WTC11 (cell line): Measurements from ENCODE around the gene RSRP1.

ENCODE experiments used
- CREM ChIP-seq: sonication (generic); formaldehyde crosslinking; IDR thresholded peaks from 2 replicates; pipeline ENCODE4 v1.8.1; 2022; ENCODE audit warnings: mild to moderate bottlenecking, missing genetic modification reagents, moderate library complexity
- ESRRA ChIP-seq: sonication (generic); formaldehyde crosslinking; IDR thresholded peaks from 2 replicates; pipeline ENCODE4 v1.8.1; 2022; ENCODE audit warnings: mild to moderate bottlenecking, missing genetic modification reagents, borderline replicate concordance
- ETV6 ChIP-seq: sonication (generic); formaldehyde crosslinking; IDR thresholded peaks from 2 replicates; pipeline ENCODE4 v1.8.1; 2022; ENCODE audit warnings: mild to moderate bottlenecking, missing genetic modification reagents
- GTF2I ChIP-seq: fragments of 250-450 bp; sonication (Bioruptor Pico); conservative IDR thresholded peaks from 2 replicates; pipeline ENCODE4 v1.4.0; 2021; ENCODE audit warnings: mild to moderate bottlenecking
- JUN ChIP-seq: sonication (generic); formaldehyde crosslinking; IDR thresholded peaks from 2 replicates; pipeline ENCODE4 v1.8.0; 2023; ENCODE audit warnings: mild to moderate bottlenecking, missing genetic modification reagents
- NR3C1 ChIP-seq: sonication (generic); formaldehyde crosslinking; conservative IDR thresholded peaks from 2 replicates; pipeline ENCODE4 v1.8.1; 2023; ENCODE audit warnings: low read depth, mild to moderate bottlenecking, missing genetic modification reagents
- SMAD4 ChIP-seq: sonication (generic); formaldehyde crosslinking; IDR thresholded peaks from 2 replicates; pipeline ENCODE4 v1.8.0; 2022; ENCODE audit warnings: mild to moderate bottlenecking, missing genetic modification reagents
- SP1 ChIP-seq: sonication (generic); formaldehyde crosslinking; conservative IDR thresholded peaks from 2 replicates; pipeline ENCODE4 v1.8.1; 2022; ENCODE audit warnings: missing genetic modification reagents
- ZNF121 ChIP-seq: sonication (generic); formaldehyde crosslinking; IDR thresholded peaks from 2 replicates; pipeline ENCODE4 v1.8.0; 2023; ENCODE audit warnings: missing genetic modification reagents
- TF ChIP-seq, protein P1 (sequence below): fragments of 200-600 bp; IDR thresholded peaks from 2 replicates; pipeline ENCODE4 v1.8.0; 2022; ENCODE audit warnings: antibody characterized with exemption
- TF ChIP-seq, protein P2 (sequence below): sonication (generic); formaldehyde crosslinking; IDR thresholded peaks from 2 replicates; pipeline ENCODE4 v1.8.1; 2023; ENCODE audit warnings: mild to moderate bottlenecking, missing genetic modification reagents, moderate library complexity
- TF ChIP-seq, protein P3 (sequence below): sonication (generic); formaldehyde crosslinking; IDR thresholded peaks from 2 replicates; pipeline ENCODE4 v1.8.1; 2023; ENCODE audit warnings: mild to moderate bottlenecking, missing genetic modification reagents, borderline replicate concordance
- TF ChIP-seq, protein P4 (sequence below): sonication (generic); formaldehyde crosslinking; IDR thresholded peaks from 2 replicates; pipeline ENCODE4 v1.8.1; 2023; ENCODE audit warnings: mild to moderate bottlenecking, missing genetic modification reagents

DNA sequence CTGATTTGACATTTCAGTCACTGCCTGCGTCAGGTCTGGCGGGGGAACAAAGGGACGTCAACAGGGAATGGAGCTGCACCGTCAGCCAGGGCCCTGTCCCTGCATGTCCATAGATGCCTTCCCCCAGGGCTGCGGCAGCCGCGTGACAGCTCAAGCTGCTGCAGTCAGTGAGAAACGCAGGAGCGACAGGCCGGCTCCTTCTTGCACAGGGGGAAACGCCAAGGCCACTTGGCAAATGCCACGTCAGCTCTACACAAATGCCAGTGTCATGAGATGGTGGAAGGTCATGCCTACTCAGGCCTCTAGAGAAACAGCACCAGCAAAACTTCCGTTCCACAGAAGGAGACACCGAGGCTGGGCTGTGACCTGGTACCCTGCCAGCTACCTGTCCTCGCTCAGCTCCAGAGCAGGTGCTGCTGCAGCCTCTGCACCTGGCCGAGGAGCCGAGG is 52.7 kb downstream of the RSRP1 start:
- TF ChIP-seq JUN (CRISPR knock-in tag) (no peak), NR3C1 (no peak), ESRRA (CRISPR knock-in tag) (no peak), GTF2I (no peak), SP1 (CRISPR knock-in tag) (no peak), SMAD4 (CRISPR knock-in tag) (no peak), ETV6 (CRISPR knock-in tag) (no peak), CREM (CRISPR knock-in tag) (no peak), ZNF121 (CRISPR knock-in tag) (no peak)
- TF ChIP-seq, protein P1, sequence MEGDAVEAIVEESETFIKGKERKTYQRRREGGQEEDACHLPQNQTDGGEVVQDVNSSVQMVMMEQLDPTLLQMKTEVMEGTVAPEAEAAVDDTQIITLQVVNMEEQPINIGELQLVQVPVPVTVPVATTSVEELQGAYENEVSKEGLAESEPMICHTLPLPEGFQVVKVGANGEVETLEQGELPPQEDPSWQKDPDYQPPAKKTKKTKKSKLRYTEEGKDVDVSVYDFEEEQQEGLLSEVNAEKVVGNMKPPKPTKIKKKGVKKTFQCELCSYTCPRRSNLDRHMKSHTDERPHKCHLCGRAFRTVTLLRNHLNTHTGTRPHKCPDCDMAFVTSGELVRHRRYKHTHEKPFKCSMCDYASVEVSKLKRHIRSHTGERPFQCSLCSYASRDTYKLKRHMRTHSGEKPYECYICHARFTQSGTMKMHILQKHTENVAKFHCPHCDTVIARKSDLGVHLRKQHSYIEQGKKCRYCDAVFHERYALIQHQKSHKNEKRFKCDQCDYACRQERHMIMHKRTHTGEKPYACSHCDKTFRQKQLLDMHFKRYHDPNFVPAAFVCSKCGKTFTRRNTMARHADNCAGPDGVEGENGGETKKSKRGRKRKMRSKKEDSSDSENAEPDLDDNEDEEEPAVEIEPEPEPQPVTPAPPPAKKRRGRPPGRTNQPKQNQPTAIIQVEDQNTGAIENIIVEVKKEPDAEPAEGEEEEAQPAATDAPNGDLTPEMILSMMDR: no peak
- TF ChIP-seq, protein P2, sequence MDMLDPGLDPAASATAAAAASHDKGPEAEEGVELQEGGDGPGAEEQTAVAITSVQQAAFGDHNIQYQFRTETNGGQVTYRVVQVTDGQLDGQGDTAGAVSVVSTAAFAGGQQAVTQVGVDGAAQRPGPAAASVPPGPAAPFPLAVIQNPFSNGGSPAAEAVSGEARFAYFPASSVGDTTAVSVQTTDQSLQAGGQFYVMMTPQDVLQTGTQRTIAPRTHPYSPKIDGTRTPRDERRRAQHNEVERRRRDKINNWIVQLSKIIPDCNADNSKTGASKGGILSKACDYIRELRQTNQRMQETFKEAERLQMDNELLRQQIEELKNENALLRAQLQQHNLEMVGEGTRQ (CRISPR knock-in tag): no peak
- TF ChIP-seq, protein P3, sequence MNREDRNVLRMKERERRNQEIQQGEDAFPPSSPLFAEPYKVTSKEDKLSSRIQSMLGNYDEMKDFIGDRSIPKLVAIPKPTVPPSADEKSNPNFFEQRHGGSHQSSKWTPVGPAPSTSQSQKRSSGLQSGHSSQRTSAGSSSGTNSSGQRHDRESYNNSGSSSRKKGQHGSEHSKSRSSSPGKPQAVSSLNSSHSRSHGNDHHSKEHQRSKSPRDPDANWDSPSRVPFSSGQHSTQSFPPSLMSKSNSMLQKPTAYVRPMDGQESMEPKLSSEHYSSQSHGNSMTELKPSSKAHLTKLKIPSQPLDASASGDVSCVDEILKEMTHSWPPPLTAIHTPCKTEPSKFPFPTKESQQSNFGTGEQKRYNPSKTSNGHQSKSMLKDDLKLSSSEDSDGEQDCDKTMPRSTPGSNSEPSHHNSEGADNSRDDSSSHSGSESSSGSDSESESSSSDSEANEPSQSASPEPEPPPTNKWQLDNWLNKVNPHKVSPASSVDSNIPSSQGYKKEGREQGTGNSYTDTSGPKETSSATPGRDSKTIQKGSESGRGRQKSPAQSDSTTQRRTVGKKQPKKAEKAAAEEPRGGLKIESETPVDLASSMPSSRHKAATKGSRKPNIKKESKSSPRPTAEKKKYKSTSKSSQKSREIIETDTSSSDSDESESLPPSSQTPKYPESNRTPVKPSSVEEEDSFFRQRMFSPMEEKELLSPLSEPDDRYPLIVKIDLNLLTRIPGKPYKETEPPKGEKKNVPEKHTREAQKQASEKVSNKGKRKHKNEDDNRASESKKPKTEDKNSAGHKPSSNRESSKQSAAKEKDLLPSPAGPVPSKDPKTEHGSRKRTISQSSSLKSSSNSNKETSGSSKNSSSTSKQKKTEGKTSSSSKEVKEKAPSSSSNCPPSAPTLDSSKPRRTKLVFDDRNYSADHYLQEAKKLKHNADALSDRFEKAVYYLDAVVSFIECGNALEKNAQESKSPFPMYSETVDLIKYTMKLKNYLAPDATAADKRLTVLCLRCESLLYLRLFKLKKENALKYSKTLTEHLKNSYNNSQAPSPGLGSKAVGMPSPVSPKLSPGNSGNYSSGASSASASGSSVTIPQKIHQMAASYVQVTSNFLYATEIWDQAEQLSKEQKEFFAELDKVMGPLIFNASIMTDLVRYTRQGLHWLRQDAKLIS: no peak
- TF ChIP-seq, protein P4, sequence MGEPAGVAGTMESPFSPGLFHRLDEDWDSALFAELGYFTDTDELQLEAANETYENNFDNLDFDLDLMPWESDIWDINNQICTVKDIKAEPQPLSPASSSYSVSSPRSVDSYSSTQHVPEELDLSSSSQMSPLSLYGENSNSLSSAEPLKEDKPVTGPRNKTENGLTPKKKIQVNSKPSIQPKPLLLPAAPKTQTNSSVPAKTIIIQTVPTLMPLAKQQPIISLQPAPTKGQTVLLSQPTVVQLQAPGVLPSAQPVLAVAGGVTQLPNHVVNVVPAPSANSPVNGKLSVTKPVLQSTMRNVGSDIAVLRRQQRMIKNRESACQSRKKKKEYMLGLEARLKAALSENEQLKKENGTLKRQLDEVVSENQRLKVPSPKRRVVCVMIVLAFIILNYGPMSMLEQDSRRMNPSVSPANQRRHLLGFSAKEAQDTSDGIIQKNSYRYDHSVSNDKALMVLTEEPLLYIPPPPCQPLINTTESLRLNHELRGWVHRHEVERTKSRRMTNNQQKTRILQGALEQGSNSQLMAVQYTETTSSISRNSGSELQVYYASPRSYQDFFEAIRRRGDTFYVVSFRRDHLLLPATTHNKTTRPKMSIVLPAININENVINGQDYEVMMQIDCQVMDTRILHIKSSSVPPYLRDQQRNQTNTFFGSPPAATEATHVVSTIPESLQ (CRISPR knock-in tag): no peak
